OCI-LY3 (cell line): ENCODE results near the gene NCOA1.
"Not testable (repeated sequence)": the region's sequence is repeated elsewhere in the genome, so short reads cannot be mapped to it uniquely, and the experiment has no call there.

Experiments
- CTCF ChIP-seq: fragments of 200-600, 300-600 bp; sonication (generic); IDR thresholded peaks from 2 replicates; pipeline ENCODE4 v1.5.1; 2014; ENCODE audit warnings: antibody characterized with exemption, low read length, low read depth
- EZH2phosphoT487 ChIP-seq: fragments of 200-600 bp; shearing (Covaris generic); IDR thresholded peaks from 2 replicates; pipeline ENCODE4 v1.6.1; 2018; ENCODE audit warnings: antibody characterized with exemption, mixed run types, low read depth

- not testable (repeated sequence) for TF ChIP-seq CTCF, EZH2phosphoT487
Observed at GRCh38 chr2:24581971-24582370, 90.9 kb downstream of the NCOA1 start.
